Breast epithelium (tissue), 4 donors: ENCODE results near the gene METTL2A. TPM values are rescaled to one million over a fixed set of nuclear protein-coding genes. Genes with fewer than 3 reads are reported as not detected.
"Not testable (repeated sequence)": the region's sequence is repeated elsewhere in the genome, so short reads cannot be mapped to it uniquely, and the experiment has no call there.

Experiments
- DNase-seq, 2 donors: peaks; one replicate each; pipeline ENCODE4 v3.0.0-alpha.2; 2019; ENCODE audit warnings: low spot score in 2 of 2
- H3K27ac ChIP-seq, 2 donors: fragments of 200-600 bp; sonication (generic) in 1 of 2; one replicate each; pipeline ENCODE4 v1.5.1; 2016 to 2019; ENCODE audit warnings: mild to moderate bottlenecking in 1 of 2
- H3K27me3 ChIP-seq, 2 donors: fragments of 200-600 bp; sonication (generic) in 1 of 2; one replicate each; pipeline versions ENCODE4 v1.5.1 to v1.6.0; 2017 to 2019; ENCODE audit warnings: control low read depth in 1 of 2, mild to moderate bottlenecking in 1 of 2
- H3K36me3 ChIP-seq: fragments of 200-600 bp; one replicate; pipeline ENCODE4 v1.5.1; 2019
- H3K4me1 ChIP-seq, 2 donors: fragments of 200-600 bp; sonication (generic); one replicate each; pipeline ENCODE4 v1.5.1; 2016 to 2019; ENCODE audit warnings: control low read depth in 1 of 2
- H3K4me3 ChIP-seq, 3 donors: fragments of 200-600 bp; sonication (generic); 1 replicate in 2 of 3; 2 replicates in 1 of 3; pipeline ENCODE4 v1.5.1; 2016 to 2019; ENCODE audit warnings: mild to moderate bottlenecking in 3 of 3, moderate library complexity in 2 of 3
- H3K9me3 ChIP-seq, 2 donors: fragments of 200-600 bp; sonication (generic) in 1 of 2; one replicate each; pipeline ENCODE4 v1.5.1; 2016 to 2019; ENCODE audit warnings: control low read depth in 1 of 2
- POLR2A ChIP-seq: fragments of 450-650 bp; IDR thresholded peaks from one replicate; pipeline ENCODE4 v1.6.1; 2016; ENCODE audit warnings: antibody characterized with exemption, mild to moderate bottlenecking, moderate library complexity
- POLR2AphosphoS5 ChIP-seq, 3 donors: sonication (generic); formaldehyde crosslinking; IDR thresholded peaks; one replicate each; pipeline ENCODE4 v1.6.1; 2017; ENCODE audit warnings: antibody characterized with exemption in 3 of 3
- intact Hi-C: fragments of 100-400 bp; cut with DNase I; formaldehyde crosslinking; loops from one replicate; pipeline ENCODE4 v1.15.1; 2023; ENCODE audit warnings: low total_unique reads
- total RNA-seq, 3 donors: library from RNA; depleted of rRNA; stranded (reverse); fragments of >200 nt; gene quantifications; one replicate each; pipeline ENCODE4 v1.1.0, GENCODE V29; 2016
- TF ChIP-seq, protein P1 (sequence below), 3 donors: fragments of 450-650 bp; IDR thresholded peaks; one replicate each; pipeline ENCODE4 v1.5.1; 2016 to 2017; ENCODE audit warnings: antibody characterized with exemption in 3 of 3, mild to moderate bottlenecking in 3 of 3, moderate library complexity in 3 of 3

METTL2A gene
- total RNA-seq, 3 donors from 2014 or later: 11.2 to 18.0 (median 13.8) TPM

DNA sequence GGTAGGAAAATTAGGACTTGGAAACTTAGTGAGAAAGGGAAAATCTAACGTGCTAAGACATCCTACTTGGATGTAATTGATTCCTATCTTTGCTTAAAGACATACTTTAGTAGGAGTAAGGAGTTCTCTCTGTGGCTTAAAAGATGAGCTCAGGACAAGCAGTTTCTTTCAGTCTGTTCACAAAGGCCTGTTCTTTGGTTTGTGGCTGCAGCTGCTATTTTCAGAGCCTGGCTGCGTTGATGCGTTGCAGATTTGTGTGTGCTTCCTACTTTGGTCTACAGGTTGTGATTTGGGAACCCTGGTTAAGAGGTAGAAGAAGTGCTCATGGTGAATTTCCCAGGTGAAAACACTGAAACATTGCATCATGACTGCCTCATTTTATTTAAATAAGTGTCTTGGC, 30.4 kb downstream of the METTL2A start:
- H3K27me3 ChIP-seq, DNase-seq, H3K27ac ChIP-seq, intact Hi-C loops, H3K4me1 ChIP-seq, H3K36me3 ChIP-seq, H3K9me3 ChIP-seq, H3K4me3 ChIP-seq: not testable (repeated sequence)

GRCh38 chr17:62456016-62456415, 32.3 kb downstream of the METTL2A start:
- Histone ChIP-seq H3K9me3 (no peaks in the 10 kb centered on the region), H3K27me3 (no peaks in the 10 kb centered on the region), H3K4me1 (no peaks in the 10 kb centered on the region), H3K27ac (no peak overlapping the region), H3K4me3 (no peak overlapping the region), H3K36me3 (no peaks in the 10 kb centered on the region)
- no peak for DNase-seq
- TF ChIP-seq POLR2A (no peak), POLR2AphosphoS5 (IDR thresholded peaks at IDR 0.05) (no peak)
- TF ChIP-seq, protein P1, sequence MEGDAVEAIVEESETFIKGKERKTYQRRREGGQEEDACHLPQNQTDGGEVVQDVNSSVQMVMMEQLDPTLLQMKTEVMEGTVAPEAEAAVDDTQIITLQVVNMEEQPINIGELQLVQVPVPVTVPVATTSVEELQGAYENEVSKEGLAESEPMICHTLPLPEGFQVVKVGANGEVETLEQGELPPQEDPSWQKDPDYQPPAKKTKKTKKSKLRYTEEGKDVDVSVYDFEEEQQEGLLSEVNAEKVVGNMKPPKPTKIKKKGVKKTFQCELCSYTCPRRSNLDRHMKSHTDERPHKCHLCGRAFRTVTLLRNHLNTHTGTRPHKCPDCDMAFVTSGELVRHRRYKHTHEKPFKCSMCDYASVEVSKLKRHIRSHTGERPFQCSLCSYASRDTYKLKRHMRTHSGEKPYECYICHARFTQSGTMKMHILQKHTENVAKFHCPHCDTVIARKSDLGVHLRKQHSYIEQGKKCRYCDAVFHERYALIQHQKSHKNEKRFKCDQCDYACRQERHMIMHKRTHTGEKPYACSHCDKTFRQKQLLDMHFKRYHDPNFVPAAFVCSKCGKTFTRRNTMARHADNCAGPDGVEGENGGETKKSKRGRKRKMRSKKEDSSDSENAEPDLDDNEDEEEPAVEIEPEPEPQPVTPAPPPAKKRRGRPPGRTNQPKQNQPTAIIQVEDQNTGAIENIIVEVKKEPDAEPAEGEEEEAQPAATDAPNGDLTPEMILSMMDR (IDR thresholded peaks at IDR 0.05): no peak
- intact Hi-C loops: no loop called here

GRCh38 chr17:62458483-62458882, 34.8 kb downstream of the METTL2A start:
- DNase-seq, H3K9me3 ChIP-seq, intact Hi-C loops, H3K27me3 ChIP-seq, H3K4me3 ChIP-seq, H3K36me3 ChIP-seq, H3K4me1 ChIP-seq, H3K27ac ChIP-seq: not testable (repeated sequence)

DNA sequence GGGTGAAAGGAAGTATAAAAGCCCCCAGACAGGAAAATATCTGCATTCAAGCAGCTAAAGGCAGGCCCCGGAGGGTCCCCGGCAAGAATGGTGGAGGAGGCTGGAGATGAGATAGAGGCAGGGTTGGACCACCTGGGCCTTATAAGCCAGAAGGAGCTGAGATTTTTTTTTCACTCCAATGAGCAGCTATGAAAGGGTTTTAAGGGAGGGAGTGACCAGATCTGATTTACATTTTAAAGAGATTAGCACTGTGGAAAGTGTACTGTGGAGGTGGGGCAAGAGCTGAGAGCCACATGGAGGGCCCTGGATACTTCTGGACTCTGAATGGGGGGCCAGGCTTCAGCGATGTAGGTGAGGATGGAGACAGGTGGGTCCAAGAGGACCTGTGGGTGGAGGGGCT, 40.7 kb downstream of the METTL2A start:
- H3K27me3 ChIP-seq, H3K27ac ChIP-seq, DNase-seq, H3K9me3 ChIP-seq, intact Hi-C loops, H3K4me1 ChIP-seq, H3K36me3 ChIP-seq, H3K4me3 ChIP-seq: not testable (repeated sequence)

DNA sequence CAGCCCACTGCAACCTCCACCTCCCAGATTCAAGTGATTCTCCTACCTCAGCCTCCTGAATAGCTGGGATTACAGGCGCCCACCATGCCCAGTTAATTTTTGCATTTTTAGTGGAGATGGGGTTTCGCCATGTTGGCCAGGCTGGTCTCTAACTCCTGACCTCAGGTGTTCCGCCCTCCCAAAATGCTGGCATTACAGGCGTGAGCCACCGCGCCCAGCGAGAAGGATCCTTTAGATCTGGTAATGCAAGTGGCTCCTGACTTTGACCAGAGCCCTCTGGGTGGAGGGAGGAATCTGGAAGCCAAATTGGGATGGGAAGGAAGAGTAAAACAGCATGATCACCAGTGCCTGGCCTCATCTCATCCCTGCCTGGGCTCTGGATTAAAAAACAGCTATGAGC, 41.6 kb downstream of the METTL2A start:
- H3K27me3 ChIP-seq, H3K36me3 ChIP-seq, H3K4me1 ChIP-seq, DNase-seq, intact Hi-C loops, H3K27ac ChIP-seq, H3K4me3 ChIP-seq, H3K9me3 ChIP-seq: not testable (repeated sequence)

GRCh38 chr17:62470666-62471379, 47.1 kb downstream of the METTL2A start:
- H3K9me3 ChIP-seq, H3K4me3 ChIP-seq, H3K4me1 ChIP-seq, intact Hi-C loops, H3K27me3 ChIP-seq, H3K36me3 ChIP-seq: not testable (repeated sequence)
- DNase-seq: peak; percentile 53 to 85
- peak overlapping the region; percentile 52 to 55 for H3K27ac ChIP-seq

- H3K36me3 ChIP-seq, H3K9me3 ChIP-seq, H3K4me1 ChIP-seq, H3K4me3 ChIP-seq, H3K27me3 ChIP-seq, intact Hi-C loops, DNase-seq, H3K27ac ChIP-seq: not testable (repeated sequence)
These were observed 47.7 kb downstream of the METTL2A start for GRCh38 chr17:62471380-62471880.

DNA sequence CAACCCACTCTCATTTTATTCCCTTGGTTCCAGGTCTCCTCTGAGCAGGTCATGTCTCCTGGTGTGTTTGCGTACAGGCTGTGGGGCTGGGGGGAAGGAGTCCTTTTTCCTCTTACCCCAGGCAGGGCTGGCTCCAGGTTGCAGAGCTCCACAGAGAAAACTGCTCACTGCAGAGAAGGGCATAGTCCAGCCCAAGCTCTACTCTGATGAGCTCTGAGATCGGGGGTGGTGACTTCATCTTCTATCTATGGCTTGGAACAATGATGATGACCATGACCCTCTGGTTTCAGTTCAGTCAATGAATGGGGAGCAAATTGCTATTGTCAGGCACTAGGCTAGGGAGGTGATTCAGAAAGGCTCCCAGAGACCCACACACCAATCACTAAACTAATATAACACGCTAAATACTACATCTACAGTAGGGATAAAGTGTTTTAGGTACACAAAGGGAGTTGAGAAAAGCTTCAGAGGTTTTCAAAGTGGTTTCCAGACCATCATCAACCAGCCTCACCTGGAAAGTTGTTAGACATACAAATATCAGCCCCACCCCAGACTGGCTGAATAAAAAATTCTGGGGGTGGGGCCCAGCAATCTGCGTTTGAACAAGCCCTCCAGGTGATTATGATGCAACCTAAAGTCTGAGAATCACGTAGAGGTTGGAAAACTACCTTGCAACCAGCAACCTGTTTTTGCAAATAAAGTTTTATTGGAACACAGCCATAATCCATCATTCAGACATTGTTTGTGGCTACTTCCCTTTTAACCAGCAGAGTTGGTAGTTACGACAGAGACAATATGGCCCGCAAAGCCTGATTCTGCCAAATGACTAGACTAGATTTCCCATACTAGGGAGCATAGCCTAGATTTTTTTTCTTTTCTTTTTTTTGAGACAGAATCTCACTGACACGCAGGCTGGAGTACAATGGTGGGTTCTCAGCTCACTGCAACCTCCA, 49.6 kb downstream of the METTL2A start:
- H3K27ac ChIP-seq, intact Hi-C loops, DNase-seq, H3K27me3 ChIP-seq, H3K36me3 ChIP-seq, H3K9me3 ChIP-seq, H3K4me3 ChIP-seq, H3K4me1 ChIP-seq: not testable (repeated sequence)

- H3K27me3 ChIP-seq, H3K9me3 ChIP-seq, H3K36me3 ChIP-seq, intact Hi-C loops, H3K4me1 ChIP-seq, DNase-seq: not testable (repeated sequence)
- Histone ChIP-seq H3K27ac (peak overlapping the region in 1 of 2 donors; percentile 96), H3K4me3 (peak overlapping the region in 2 of 3 donors; percentile 70 to 88)
These were observed 53.4 kb downstream of the METTL2A start for GRCh38 chr17:62477111-62477510.

DNA sequence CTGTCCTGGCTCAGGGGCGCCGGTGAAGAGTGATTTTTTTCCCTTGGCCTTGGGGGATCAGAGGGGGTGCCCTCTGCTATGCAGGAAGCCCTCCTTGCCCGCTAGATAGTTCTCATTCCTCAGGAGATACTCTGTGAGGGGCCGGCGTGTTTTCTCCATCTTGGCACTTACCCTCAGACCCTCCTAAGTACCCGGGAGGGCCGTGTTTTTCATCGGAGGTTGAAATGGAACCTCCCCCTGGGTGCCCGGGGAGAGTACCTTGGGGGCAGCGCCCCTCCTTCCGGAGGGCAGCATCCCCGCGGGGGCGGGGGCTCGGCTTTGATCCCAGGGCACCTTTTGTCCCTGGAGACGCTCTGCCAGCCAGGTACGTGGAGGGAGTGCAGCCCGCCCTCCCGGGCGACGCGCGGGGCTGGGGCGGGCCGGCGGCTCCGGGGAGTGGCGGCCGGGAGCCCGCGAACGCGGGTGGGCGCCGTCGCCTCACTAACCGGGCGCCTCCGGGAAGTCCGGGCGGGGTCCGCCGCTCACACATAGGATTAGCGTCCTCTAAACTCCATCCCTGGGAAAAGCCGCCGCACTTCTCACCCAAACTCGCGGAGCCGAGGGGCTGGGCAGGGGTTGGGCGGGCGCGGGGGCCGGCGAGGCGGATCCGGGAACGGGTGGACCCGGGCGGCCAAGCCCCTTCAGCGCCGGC, 54.2 kb downstream of the METTL2A start:
- peak overlapping the region; percentile 64 to 88 (median 70) for H3K4me3 ChIP-seq
- peak in 1 of 2 donors; percentile 37 for DNase-seq
- H3K9me3 ChIP-seq, intact Hi-C loops, H3K4me1 ChIP-seq, H3K27me3 ChIP-seq, H3K36me3 ChIP-seq: not testable (repeated sequence)
- peak overlapping the region; percentile 96 to 100 for H3K27ac ChIP-seq
